ENCODE results near the gene ITFG1.

ITFG1 gene

DNA sequence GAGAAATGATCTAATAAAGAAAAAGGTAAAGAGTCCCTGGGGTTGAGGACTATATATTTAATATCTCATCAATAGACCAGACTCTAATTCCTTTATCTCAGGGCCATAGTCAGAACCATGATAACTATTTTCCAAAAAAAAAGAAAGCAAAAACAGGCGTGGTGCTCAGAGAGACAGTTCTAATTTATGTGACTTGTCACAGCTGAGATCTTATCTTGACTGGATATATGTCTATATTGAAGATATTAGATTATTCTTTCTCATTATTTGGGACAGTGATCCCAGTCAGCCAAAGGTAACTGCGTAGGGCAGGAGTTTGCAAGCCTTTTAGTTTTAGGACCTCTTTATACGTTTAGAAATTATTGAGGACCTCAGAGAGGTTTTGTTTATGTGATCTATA is 52.4 kb downstream of the ITFG1 start:
- TF ChIP-seq POLR2A (IDR thresholded peaks at IDR 0.05; ENCODE audit: extremely low read depth, insufficient read length) (no peak), MYC (IDR thresholded peaks at IDR 0.05; ENCODE audit: low read depth, low read length) (no peak)
- TF ChIP-seq, protein P1, sequence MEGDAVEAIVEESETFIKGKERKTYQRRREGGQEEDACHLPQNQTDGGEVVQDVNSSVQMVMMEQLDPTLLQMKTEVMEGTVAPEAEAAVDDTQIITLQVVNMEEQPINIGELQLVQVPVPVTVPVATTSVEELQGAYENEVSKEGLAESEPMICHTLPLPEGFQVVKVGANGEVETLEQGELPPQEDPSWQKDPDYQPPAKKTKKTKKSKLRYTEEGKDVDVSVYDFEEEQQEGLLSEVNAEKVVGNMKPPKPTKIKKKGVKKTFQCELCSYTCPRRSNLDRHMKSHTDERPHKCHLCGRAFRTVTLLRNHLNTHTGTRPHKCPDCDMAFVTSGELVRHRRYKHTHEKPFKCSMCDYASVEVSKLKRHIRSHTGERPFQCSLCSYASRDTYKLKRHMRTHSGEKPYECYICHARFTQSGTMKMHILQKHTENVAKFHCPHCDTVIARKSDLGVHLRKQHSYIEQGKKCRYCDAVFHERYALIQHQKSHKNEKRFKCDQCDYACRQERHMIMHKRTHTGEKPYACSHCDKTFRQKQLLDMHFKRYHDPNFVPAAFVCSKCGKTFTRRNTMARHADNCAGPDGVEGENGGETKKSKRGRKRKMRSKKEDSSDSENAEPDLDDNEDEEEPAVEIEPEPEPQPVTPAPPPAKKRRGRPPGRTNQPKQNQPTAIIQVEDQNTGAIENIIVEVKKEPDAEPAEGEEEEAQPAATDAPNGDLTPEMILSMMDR (IDR thresholded peaks at IDR 0.05; ENCODE audit: low read depth, low read length), result no peak
- TF ChIP-seq, protein P2, sequence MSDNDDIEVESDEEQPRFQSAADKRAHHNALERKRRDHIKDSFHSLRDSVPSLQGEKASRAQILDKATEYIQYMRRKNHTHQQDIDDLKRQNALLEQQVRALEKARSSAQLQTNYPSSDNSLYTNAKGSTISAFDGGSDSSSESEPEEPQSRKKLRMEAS (IDR thresholded peaks at IDR 0.05; ENCODE audit: low read depth, low read length), result no peak
- no peak overlapping the region for H3K4me3 ChIP-seq (ENCODE audit: low read depth, low read length)
- no peak for DNase-seq (ENCODE audit: low read depth)

DNA sequence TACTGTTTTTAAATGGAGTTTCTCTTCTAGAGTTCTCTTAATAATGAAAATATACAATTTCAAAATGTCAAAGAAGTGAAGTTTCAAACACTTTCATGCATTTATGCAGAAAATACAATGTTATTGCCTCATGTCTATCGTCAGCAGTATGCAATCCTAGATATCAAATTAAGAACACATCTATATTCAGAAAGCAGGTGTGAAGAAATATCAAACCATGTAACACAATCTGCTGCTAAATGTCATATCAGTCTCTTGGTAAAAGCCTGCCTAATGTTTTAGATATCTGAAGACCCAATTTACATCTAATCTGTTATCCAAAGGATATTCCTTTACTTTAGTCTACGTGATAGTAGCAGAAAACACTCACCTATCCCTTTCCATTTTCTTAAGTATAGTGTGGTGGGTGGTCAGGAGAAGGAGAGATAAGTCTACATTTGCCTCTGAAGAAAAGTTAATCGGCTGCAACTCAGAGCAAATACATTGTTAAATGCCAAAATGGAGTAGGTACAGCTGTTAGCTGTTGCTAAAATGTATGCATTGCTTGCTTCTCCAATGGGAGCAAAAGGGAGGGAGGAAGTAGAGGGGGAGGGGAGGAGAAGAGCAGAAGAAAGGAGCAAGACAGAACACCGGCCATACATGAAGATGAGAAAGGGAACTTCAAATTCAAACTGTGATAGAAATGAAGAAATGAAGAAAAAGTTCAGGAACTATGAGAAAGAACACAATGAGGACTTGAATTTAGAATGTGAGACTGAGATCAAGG is 64.9 kb downstream of the ITFG1 start:
- no peak overlapping the region for H3K4me3 ChIP-seq (ENCODE audit: low read depth, low read length)
- DNase-seq (ENCODE audit: low read depth), result peak; percentile 43
- TF ChIP-seq, protein P1 (IDR thresholded peaks at IDR 0.05; ENCODE audit: low read depth, low read length), result no peak
- TF ChIP-seq POLR2A (IDR thresholded peaks at IDR 0.05; ENCODE audit: extremely low read depth, insufficient read length), result no peak
- TF ChIP-seq, protein P2 (IDR thresholded peaks at IDR 0.05; ENCODE audit: low read depth, low read length), result no peak
- no peak for TF ChIP-seq MYC (IDR thresholded peaks at IDR 0.05; ENCODE audit: low read depth, low read length)

DNA sequence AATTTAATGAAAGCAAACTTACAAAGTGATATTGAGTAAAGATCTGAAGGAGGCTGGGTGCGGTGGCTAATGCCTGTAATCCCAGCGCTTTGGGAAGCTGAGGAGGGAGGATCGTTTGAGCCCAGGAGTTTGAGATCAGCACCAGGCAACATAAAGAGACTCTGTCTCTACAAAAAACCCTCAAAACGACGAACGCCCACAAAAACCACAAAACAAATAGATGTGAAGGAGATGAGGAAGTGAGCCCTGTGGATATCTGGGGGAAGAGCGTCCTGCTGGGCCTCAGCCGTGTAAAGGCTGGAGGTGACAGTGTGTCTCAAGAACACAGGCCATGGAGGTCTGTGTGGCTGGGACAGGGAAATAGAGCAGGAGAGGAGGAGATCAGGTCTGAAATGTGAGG is 68.8 kb downstream of the ITFG1 start:
- peak; percentile 94 for DNase-seq (ENCODE audit: low read depth)
- TF ChIP-seq POLR2A (IDR thresholded peaks at IDR 0.05; ENCODE audit: extremely low read depth, insufficient read length) (no peak), MYC (IDR thresholded peaks at IDR 0.05; ENCODE audit: low read depth, low read length) (no peak)
- TF ChIP-seq, protein P2 (IDR thresholded peaks at IDR 0.05; ENCODE audit: low read depth, low read length), result no peak
- TF ChIP-seq, protein P1 (IDR thresholded peaks at IDR 0.05; ENCODE audit: low read depth, low read length), result no peak

DNA sequence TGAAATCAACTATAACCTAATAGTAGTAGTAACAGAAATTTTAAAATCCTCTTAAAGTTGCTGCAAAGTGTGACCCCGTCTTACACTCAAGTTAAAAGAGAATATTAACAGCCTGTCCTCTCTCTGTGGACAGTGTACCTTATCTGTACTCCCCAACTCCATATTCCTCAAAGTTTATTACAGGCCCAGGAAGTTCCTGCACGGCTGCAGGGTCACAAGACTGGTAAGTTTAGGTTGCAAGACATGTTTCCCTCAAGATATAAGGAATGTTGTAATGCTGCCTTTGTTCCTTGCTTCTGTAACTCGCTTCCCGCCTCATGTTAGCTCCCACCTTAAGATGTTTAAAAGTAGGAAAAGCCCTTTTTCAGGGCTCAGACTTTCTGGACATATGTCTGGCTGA is 72.2 kb downstream of the ITFG1 start:
- H3K4me3 ChIP-seq (ENCODE audit: low read depth, low read length), result no peak overlapping the region
- DNase-seq (ENCODE audit: low read depth), result no peak
- TF ChIP-seq, protein P1 (IDR thresholded peaks at IDR 0.05; ENCODE audit: low read depth, low read length), result no peak
- TF ChIP-seq, protein P2 (IDR thresholded peaks at IDR 0.05; ENCODE audit: low read depth, low read length), result no peak
- TF ChIP-seq MYC (IDR thresholded peaks at IDR 0.05; ENCODE audit: low read depth, low read length) (no peak), POLR2A (IDR thresholded peaks at IDR 0.05; ENCODE audit: extremely low read depth, insufficient read length) (no peak)

More for the DNA sequence above, 68.8 kb downstream of the ITFG1 start:
- H3K4me3 ChIP-seq (ENCODE audit: low read depth, low read length), result no peak overlapping the region

- TF ChIP-seq, protein P2 (IDR thresholded peaks at IDR 0.05; ENCODE audit: low read depth, low read length), result no peak
- TF ChIP-seq, protein P1 (IDR thresholded peaks at IDR 0.05; ENCODE audit: low read depth, low read length), result no peak
- TF ChIP-seq POLR2A (IDR thresholded peaks at IDR 0.05; ENCODE audit: extremely low read depth, insufficient read length), result no peak
- TF ChIP-seq MYC (IDR thresholded peaks at IDR 0.05; ENCODE audit: low read depth, low read length), result no peak
- no peak overlapping the region for H3K4me3 ChIP-seq (ENCODE audit: low read depth, low read length)
- no peak for DNase-seq (ENCODE audit: low read depth)
These were observed 73.7 kb downstream of the ITFG1 start for GRCh38 chr16:47387026-47387734.
